H1 (cell line): Measurements from ENCODE around the gene NMT1. TPM values are rescaled to one million over a fixed set of nuclear protein-coding genes. Genes with fewer than 3 reads are reported as not detected.

Experiments used
- CTCF ChIA-PET: fragments of 300-600 bp; sonication (Branson Sonifier 250); formaldehyde crosslinking; loops from one replicate; lab custom pipeline; 2021; ENCODE audit not compliant: partially characterized antibody; lab: Charles Lee
- POLR2A ChIA-PET: fragments of 300-600 bp; sonication (Branson Sonifier 250); formaldehyde crosslinking; loops from one replicate; lab custom pipeline; 2021; ENCODE audit warnings: inconsistent platforms; ENCODE audit not compliant: partially characterized antibody; lab: Charles Lee
- DNase-seq, 2 experiments: peaks; one replicate each; pipeline versions ENCODE4 v3.0.0 to v3.0.0-alpha.2; 2010 to 2022; ENCODE audit warnings: low spot score in 2 of 2, low read depth in 1 of 2, mixed read lengths in 1 of 2
- FAIRE-seq: peaks from 2 replicates; lab custom pipeline; 2011; peaks lifted over from hg19 to GRCh38; lab: Jason Lieb, UNC
- H2AFZ ChIP-seq: 2 replicates; pipeline ENCODE4 v1.8.1; 2012; ENCODE audit warnings: low read length, inconsistent platforms
- H2AK5ac ChIP-seq: 2 replicates; pipeline ENCODE4 v1.6.1; 2013; ENCODE audit warnings: low read depth, low read length
- H2BK120ac ChIP-seq: replicated peaks from 2 replicates; pipeline ENCODE3; 2013; ENCODE audit warnings: low read depth, low read length, inconsistent platforms
- H2BK12ac ChIP-seq: 2 replicates; pipeline ENCODE4 v1.6.1; 2013; ENCODE audit warnings: low read depth, low read length
- H2BK15ac ChIP-seq: 2 replicates; pipeline ENCODE4 v1.6.1; 2013; ENCODE audit warnings: low read length
- H2BK20ac ChIP-seq: 2 replicates; pipeline ENCODE4 v1.6.1; 2013; ENCODE audit warnings: low read length
- H2BK5ac ChIP-seq: 2 replicates; pipeline ENCODE4 v1.6.1; 2013; ENCODE audit warnings: low read depth, low read length
- H3K14ac ChIP-seq: 2 replicates; pipeline ENCODE4 v1.6.1; 2013; ENCODE audit warnings: inconsistent platforms; ENCODE audit not compliant: insufficient read length
- H3K18ac ChIP-seq: 2 replicates; pipeline ENCODE4 v1.6.1; 2013; ENCODE audit warnings: low read length; ENCODE audit errors: extremely low read depth
- H3K23ac ChIP-seq: 2 replicates; pipeline ENCODE4 v1.6.1; 2013; ENCODE audit warnings: inconsistent platforms; ENCODE audit not compliant: insufficient read length
- H3K23me2 ChIP-seq: 2 replicates; pipeline ENCODE4 v1.6.1; 2013; ENCODE audit warnings: low read depth, low read length
- H3K27ac ChIP-seq: 2 replicates; pipeline ENCODE4 v1.6.1; 2011; ENCODE audit warnings: low read depth, low read length, inconsistent platforms
- H3K27me3 ChIP-seq, 4 experiments: replicated peaks in 1 of 4; 1 replicate in 1 of 4; 2 replicates in 3 of 4; pipeline versions ENCODE4 v1.6.1 to v1.8.1; 2011 to 2013; ENCODE audit warnings: low read length in 3 of 4, mild to moderate bottlenecking in 3 of 4, inconsistent platforms in 2 of 4, mixed read lengths in 2 of 4, moderate library complexity in 1 of 4; ENCODE audit not compliant: control insufficient read depth in 3 of 4, insufficient read depth in 3 of 4; ENCODE audit errors: extremely low read depth in 1 of 4
- H3K36me3 ChIP-seq, 4 experiments: 2 replicates each; pipeline versions ENCODE4 v1.6.1 to v1.8.1; 2011 to 2013; ENCODE audit warnings: mild to moderate bottlenecking in 4 of 4, low read length in 3 of 4, moderate library complexity in 2 of 4, control low read depth in 1 of 4, inconsistent platforms in 1 of 4; ENCODE audit not compliant: insufficient read depth in 4 of 4, control insufficient read depth in 2 of 4
- H3K4ac ChIP-seq: replicated peaks from 2 replicates; pipeline ENCODE3; 2013; ENCODE audit warnings: low read length, low read depth, mixed read lengths, inconsistent platforms; ENCODE audit not compliant: insufficient read length
- H3K4me1 ChIP-seq, 4 experiments: replicated peaks in 1 of 4; 1 replicate in 1 of 4; 2 replicates in 3 of 4; pipeline versions ENCODE4 v1.6.1 to v1.8.1; 2011 to 2013; ENCODE audit warnings: low read length in 3 of 4, inconsistent platforms in 2 of 4, mixed read lengths in 1 of 4; ENCODE audit not compliant: insufficient read depth in 4 of 4, control insufficient read depth in 3 of 4
- H3K4me2 ChIP-seq, 2 experiments: 2 replicates each; pipeline versions ENCODE4 v1.6.1 to v1.8.1; 2011 to 2013; ENCODE audit warnings: low read depth in 2 of 2, low read length in 2 of 2, control low read depth in 1 of 2, inconsistent platforms in 1 of 2, mild to moderate bottlenecking in 1 of 2; ENCODE audit not compliant: insufficient read depth in 1 of 2
- H3K4me3 ChIP-seq, 4 experiments: fragments of 200-600, 300-600 bp in 1 of 4; sonication (generic), shearing (Covaris generic), sonication (Bioruptor Twin) in 1 of 4; 2 replicates each; pipeline versions ENCODE4 v1.5.1 to v1.8.1; 2011 to 2016; ENCODE audit warnings: low read length in 4 of 4, low read depth in 3 of 4, control low read depth in 2 of 4, inconsistent platforms in 2 of 4, mild to moderate bottlenecking in 2 of 4, mixed read lengths in 1 of 4, moderate library complexity in 1 of 4; ENCODE audit not compliant: insufficient read depth in 2 of 4; ENCODE audit errors: extremely low read depth in 1 of 4
- H3K56ac ChIP-seq: replicated peaks from 2 replicates; pipeline ENCODE3; 2013; ENCODE audit warnings: low read depth, mild to moderate bottlenecking, mixed read lengths, low read length, inconsistent platforms; ENCODE audit not compliant: insufficient read length
- H3K79me1 ChIP-seq: 2 replicates; pipeline ENCODE4 v1.6.1; 2013; ENCODE audit warnings: low read depth, low read length, control low read depth
- H3K79me2 ChIP-seq, 2 experiments: 2 replicates each; pipeline versions ENCODE4 v1.6.1 to v1.8.1; 2012 to 2013; ENCODE audit warnings: low read length in 2 of 2, mild to moderate bottlenecking in 2 of 2, inconsistent platforms in 1 of 2; ENCODE audit not compliant: insufficient read depth in 2 of 2, control insufficient read depth in 1 of 2
- H3K9ac ChIP-seq, 4 experiments: replicated peaks in 1 of 4; 1 replicate in 1 of 4; 2 replicates in 3 of 4; pipeline versions ENCODE4 v1.6.1 to v1.8.1; 2011 to 2013; ENCODE audit warnings: low read depth in 3 of 4, low read length in 3 of 4, control low read depth in 2 of 4, mild to moderate bottlenecking in 2 of 4, moderate library complexity in 2 of 4, inconsistent platforms in 1 of 4; ENCODE audit errors: extremely low read depth in 1 of 4
- H3K9me3 ChIP-seq, 2 experiments: 2 replicates each; pipeline versions ENCODE4 v1.6.1 to v1.8.1; 2012 to 2013; ENCODE audit warnings: mild to moderate bottlenecking in 2 of 2, moderate library complexity in 2 of 2, control low read depth in 1 of 2, inconsistent platforms in 1 of 2, low read depth in 1 of 2, low read length in 1 of 2, mixed read lengths in 1 of 2; ENCODE audit not compliant: insufficient read depth in 2 of 2
- H4K20me1 ChIP-seq, 2 experiments: replicated peaks in 1 of 2; 2 replicates each; pipeline versions ENCODE3 to v1.8.1; 2011 to 2013; ENCODE audit warnings: inconsistent platforms in 2 of 2, low read length in 2 of 2, mild to moderate bottlenecking in 1 of 2; ENCODE audit not compliant: insufficient read depth in 2 of 2, control insufficient read depth in 1 of 2
- H4K5ac ChIP-seq: 2 replicates; pipeline ENCODE4 v1.6.1; 2013; ENCODE audit warnings: low read length, low read depth, mixed read lengths, inconsistent platforms; ENCODE audit not compliant: insufficient read length
- H4K8ac ChIP-seq: 2 replicates; pipeline ENCODE4 v1.8.0; 2013; ENCODE audit warnings: mild to moderate bottlenecking, moderate library complexity, low read length, inconsistent platforms; ENCODE audit not compliant: insufficient read depth; ENCODE audit errors: extremely low read depth
- H4K91ac ChIP-seq: replicated peaks from 2 replicates; pipeline ENCODE3; 2013; ENCODE audit warnings: low read length, mixed read lengths, inconsistent platforms; ENCODE audit not compliant: insufficient read length
- ATF2 ChIP-seq: IDR thresholded peaks from 2 replicates; pipeline ENCODE4 v1.6.1; 2012; ENCODE audit warnings: low read length, inconsistent platforms
- CTBP2 ChIP-seq: IDR thresholded peaks from 2 replicates; pipeline ENCODE4 v1.7.0; 2011; ENCODE audit warnings: borderline replicate concordance, mild to moderate bottlenecking, moderate library complexity, mixed read lengths, low read length; ENCODE audit not compliant: insufficient read depth, insufficient read length
- GABPA ChIP-seq: IDR thresholded peaks from 2 replicates; pipeline ENCODE4 v1.6.1; 2011; ENCODE audit warnings: mild to moderate bottlenecking, low read length, moderate library complexity, borderline replicate concordance; ENCODE audit not compliant: insufficient read depth
- POU5F1 ChIP-seq: IDR thresholded peaks from 2 replicates; pipeline ENCODE4 v1.6.1; 2011; ENCODE audit warnings: low read depth, mild to moderate bottlenecking, low read length, moderate library complexity
- ZNF274 ChIP-seq: IDR thresholded peaks from 2 replicates; pipeline ENCODE4 v1.7.0; 2012; ENCODE audit warnings: low read length, borderline replicate concordance; ENCODE audit errors: extremely low read depth
- whole genome bisulfite sequencing, 2 experiments: shearing (Covaris generic) in 1 of 2; methylation state at CpG; one replicate each; pipeline versions ENCODE4 v1.1.6 to v1.1.7; 2013 to 2015; ENCODE audit warnings: low lambda C conversion rate in 2 of 2, mixed read lengths in 2 of 2, inconsistent platforms in 1 of 2, low coverage in 1 of 2, missing lambda C conversion rate in 1 of 2; ENCODE audit not compliant: insufficient replicate concordance in 2 of 2, insufficient coverage in 1 of 2, insufficient read length in 1 of 2; ENCODE audit errors: extremely low coverage in 1 of 2, missing lambda C conversion rate in 1 of 2; 5-methylcytosine and 5-hydroxymethylcytosine counted together
- polyA plus RNA-seq, 7 experiments: library from polyadenylated mRNA; depleted of rRNA in 3 of 7; stranded (reverse) in 5 of 7; unstranded in 2 of 7; fragments of >200 nt in 5 of 7; fragments of 200-250 nt in 2 of 7; gene quantifications; 1 replicate in 5 of 7; 2 replicates in 1 of 7; 4 replicates in 1 of 7; pipeline versions ENCODE4 v1.2.1 to v1.2.3, GENCODE V29; 2011 to 2013; ENCODE audit warnings: missing spikeins in 2 of 7, mixed read lengths in 2 of 7
- total RNA-seq: library from RNA; stranded (reverse); fragmentation: NEBNext Ultra II Directional; extraction: Animal tissue kit (Norgen Biotek cat#: 25700); gene quantifications from 2 replicates; pipeline ENCODE4 v1.2.1, GENCODE V29; 2021

The NMT1 gene
- total and polyA plus RNA-seq, 2 of the 8 experiments (the other 6 are each of a cell fraction or from before 2014, with no cell fraction given), result 42.9 to 149 TPM

DNA sequence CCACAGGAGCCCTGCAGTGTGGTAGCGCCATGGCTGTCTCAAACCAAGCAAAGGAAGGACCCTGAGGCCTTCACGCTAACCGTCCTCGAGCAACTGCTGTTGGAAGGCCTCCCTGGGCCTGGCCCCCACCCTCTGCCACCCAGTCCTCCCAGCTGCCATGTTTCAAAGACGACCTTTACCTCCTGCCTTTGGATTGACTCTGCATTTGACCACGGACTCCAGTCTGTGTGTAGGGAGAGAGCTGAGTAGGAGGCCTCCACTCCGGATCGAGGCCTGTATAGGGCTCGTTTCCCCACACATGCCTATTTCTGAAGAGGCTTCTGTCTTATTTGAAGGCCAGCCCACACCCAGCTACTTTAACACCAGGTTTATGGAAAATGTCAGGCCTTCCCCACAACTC, 46.9 kb downstream of the NMT1 start:
- POLR2A ChIA-PET, result interaction anchor here (1.1 to 2.2 kb wide), 5 partner anchors 10 to 47 kb away, joined by 3 to 7 read pairs (median 4); partner anchors contain the start of genes HEXIM1 and NMT1
- no peak for TF ChIP-seq POU5F1
- no peak for TF ChIP-seq CTBP2
- TF ChIP-seq GABPA, result no peak
- no peak for TF ChIP-seq ZNF274
- no peak for TF ChIP-seq ATF2

More for the DNA sequence above, 46.9 kb downstream of the NMT1 start:
- Histone ChIP-seq H4K8ac (no peak overlapping the region), H3K18ac (no peak overlapping the region), H3K56ac (no peak overlapping the region), H3K23ac (no peak overlapping the region), H4K5ac (no peak overlapping the region), H4K91ac (no peak overlapping the region), H4K20me1 (peaks cover 6 to 8% of the 10 kb centered on the region in 2 experiments), H3K4me2 (no peak overlapping the region), H2BK20ac (no peak overlapping the region), H3K23me2 (no peaks in the 10 kb centered on the region), H3K79me2 (no peaks in the 10 kb centered on the region), H3K4me3 (no peak overlapping the region), H3K14ac (no peak overlapping the region), H2AK5ac (no peak overlapping the region), H3K4me1 (no peaks in the 10 kb centered on the region; a peak in 1 of 7 replicates), H3K9ac (no peak overlapping the region), H3K27ac (no peak overlapping the region), H3K27me3 (no peaks in the 10 kb centered on the region), H3K9me3 (no peaks in the 10 kb centered on the region), H2BK5ac (no peak overlapping the region), H3K79me1 (no peaks in the 10 kb centered on the region; the same call in 1 of the 2 replicates), H2AFZ (no peak overlapping the region), H3K36me3 (peaks cover 34 to 57% (median 46%) of the 10 kb centered on the region in 4 experiments), H2BK120ac (no peak overlapping the region), H2BK15ac (no peak overlapping the region), H3K4ac (no peak overlapping the region), H2BK12ac (no peak overlapping the region)
- FAIRE-seq (no peak), DNase-seq (no peak)
- CTCF ChIA-PET, result interaction anchor here (1.1 to 8.1 kb wide), 9 partner anchors 10 to 187 kb away, joined by 3 to 67 read pairs (median 7); partner anchors contain the start of genes ACBD4 and PLCD3
- 89% methylated on average over 9 of the region's 9 CpGs; no CpG with 5 or more reads in 1 of the 2 experiments for WGBS, 2 experiments
